GM21423 (cell line): Measurements from ENCODE around the gene VIPR1.
A peak's percentile ranks its signal among the peaks of the same experiment; 100 is the strongest.
"Not testable (repeated sequence)": the region's sequence is repeated elsewhere in the genome, so short reads cannot be mapped to it uniquely, and the experiment has no call there.

Source experiments
- ATAC-seq: cut with Tn5 transposase; IDR thresholded peaks from one replicate; pipeline ENCODE4 v1.9.1; 2021; ENCODE audit warnings: mild to moderate bottlenecking, moderate library complexity; ENCODE audit not compliant: unreplicated experiment

VIPR1 gene

DNA sequence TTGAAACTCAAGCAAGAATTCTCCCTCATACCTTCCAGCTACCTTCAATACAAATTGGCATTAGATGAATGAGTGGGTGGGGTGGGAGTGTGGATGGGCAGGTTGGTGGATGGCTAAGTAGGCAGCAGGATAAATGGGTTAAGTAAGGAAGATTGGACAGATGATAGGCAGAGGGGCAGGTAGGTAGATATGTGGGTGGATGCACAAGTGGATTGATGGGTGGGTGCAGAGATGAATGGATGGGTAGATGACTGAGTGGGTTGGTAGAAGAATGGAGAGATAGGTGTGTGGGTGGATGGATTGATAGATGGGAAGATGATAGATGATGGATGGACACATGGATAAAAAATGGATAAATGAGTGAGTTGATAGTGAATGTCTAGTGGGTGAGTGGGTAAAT, 27.6 kb downstream of the VIPR1 start:
- ATAC-seq = no peak

- ATAC-seq = no peak
Observed at GRCh38 chr3:42531470-42531869, 29.0 kb downstream of the VIPR1 start.

DNA sequence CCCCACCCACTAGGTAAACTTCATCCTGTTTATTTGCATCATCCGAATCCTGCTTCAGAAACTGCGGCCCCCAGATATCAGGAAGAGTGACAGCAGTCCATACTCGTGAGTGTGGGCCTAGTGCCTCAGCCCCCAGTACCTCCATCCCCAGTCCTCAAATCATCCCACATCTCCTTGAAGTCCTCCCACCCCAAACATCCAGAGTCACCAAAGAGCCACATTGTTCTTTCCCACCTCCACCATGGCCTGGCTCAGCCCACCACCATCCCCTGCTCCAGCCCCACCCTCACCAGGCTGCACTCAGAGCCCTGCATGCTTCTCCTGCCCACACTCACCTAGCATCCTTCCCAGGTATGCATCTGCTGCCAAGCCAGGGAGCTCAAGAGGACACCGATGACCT, 29.8 kb downstream of the VIPR1 start:
- no peak for ATAC-seq

GRCh38 chr3:42533161-42533897, 30.9 kb downstream of the VIPR1 start:
- ATAC-seq = no peak

DNA sequence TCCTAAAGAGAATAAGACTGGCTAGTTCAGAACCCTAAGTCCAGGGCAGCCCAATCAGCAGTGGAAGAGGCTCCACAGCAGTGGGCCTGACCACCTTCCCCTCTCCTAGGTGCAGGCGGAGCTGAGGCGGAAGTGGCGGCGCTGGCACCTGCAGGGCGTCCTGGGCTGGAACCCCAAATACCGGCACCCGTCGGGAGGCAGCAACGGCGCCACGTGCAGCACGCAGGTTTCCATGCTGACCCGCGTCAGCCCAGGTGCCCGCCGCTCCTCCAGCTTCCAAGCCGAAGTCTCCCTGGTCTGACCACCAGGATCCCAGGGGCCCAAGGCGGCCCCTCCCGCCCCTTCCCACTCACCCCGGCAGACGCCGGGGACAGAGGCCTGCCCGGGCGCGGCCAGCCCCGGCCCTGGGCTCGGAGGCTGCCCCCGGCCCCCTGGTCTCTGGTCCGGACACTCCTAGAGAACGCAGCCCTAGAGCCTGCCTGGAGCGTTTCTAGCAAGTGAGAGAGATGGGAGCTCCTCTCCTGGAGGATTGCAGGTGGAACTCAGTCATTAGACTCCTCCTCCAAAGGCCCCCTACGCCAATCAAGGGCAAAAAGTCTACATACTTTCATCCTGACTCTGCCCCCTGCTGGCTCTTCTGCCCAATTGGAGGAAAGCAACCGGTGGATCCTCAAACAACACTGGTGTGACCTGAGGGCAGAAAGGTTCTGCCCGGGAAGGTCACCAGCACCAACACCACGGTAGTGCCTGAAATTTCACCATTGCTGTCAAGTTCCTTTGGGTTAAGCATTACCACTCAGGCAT, 33.7 kb downstream of the VIPR1 start:
- ATAC-seq = no peak

GRCh38 chr3:42537350-42537749, 34.9 kb downstream of the VIPR1 start:
- ATAC-seq = no peak

DNA sequence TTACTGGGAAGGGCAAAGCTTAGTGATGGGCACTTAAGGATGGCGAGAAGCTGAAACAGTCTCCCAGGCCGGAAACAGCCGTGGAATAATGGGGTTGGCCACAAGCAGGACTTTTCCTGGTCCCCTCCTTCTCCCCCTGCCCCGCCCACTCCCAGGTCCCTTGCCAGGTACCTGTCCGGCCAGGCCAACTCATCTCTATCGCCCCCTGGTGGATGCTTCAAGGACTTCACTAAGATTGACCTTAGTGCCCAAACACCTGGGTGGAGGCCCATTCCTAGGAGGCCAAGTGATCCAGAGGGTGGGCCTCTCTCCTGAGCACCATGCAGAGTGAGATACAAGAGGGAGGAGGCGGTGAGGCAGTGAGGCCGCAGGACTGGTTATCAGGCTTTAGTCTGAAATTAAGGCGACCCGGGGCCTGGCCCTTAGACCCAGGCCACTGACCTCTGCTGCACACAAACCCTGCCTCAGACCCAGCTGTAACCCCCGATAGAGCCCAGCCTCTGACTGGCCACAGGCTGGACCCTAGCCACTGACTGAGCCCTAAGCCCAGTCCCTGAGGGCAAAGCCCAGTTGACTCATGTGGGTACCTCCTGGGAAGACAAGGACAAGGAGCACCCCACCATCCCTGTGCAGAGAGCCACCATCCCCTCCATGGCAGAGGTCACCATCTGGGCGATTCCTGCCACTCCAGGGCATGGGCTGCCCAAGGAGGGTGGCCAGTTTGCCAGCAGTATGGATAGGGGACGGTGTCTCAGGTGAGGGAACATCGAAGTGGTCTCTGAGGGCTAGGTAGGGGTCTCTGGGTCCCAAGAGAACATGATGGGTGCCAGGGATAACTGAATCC, 37.6 kb downstream of the VIPR1 start:
- ATAC-seq = no peak

DNA sequence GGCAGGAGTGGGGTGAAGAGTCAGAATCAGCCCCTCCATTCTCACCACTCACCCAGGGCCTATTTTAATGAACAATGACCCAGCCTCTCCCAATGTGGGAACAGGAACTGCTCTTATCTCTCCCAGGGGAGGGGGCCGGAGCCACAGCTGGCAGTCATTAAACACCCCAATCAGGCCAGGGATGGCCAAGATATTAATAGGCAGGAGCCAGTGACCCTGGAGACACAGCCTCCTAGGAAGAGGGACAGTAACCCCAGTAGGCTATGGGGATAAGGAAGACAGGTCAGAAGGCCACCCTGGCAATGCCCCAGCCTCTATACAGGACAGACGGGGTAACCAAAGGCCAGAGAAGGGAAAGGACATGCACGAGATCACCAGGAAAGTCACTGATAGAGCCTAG, 38.6 kb downstream of the VIPR1 start:
- ATAC-seq = no peak

- no peak for ATAC-seq
Observed at GRCh38 chr3:42544492-42545283, 42.2 kb downstream of the VIPR1 start.

- no peak for ATAC-seq
Observed at GRCh38 chr3:42545284-42545900, 42.9 kb downstream of the VIPR1 start.

DNA sequence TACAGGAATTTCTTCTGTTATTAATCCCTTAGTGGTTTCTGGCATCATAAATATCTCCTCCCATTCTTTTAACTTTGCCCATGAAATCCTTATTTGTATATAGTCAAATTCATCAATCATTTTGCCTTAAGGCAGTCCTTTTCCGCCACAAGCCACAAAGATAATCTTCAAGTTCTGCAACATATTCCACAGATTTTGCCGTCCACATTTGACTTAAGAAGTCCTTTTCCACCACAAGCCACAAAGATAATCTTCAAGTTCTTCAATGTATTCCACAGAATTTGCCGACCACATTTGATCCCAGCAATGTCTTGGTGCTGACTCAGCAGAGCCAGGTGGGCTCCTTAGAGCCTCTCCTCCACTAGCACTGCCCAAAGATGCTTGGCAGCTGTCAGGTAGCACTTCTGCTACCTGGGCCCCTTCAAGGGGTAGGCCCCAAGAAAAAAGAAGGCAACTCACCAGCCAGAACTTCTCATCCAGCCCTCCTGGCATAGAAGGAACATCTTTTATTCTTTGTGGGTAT, 44.3 kb downstream of the VIPR1 start:
- ATAC-seq = no peak

DNA sequence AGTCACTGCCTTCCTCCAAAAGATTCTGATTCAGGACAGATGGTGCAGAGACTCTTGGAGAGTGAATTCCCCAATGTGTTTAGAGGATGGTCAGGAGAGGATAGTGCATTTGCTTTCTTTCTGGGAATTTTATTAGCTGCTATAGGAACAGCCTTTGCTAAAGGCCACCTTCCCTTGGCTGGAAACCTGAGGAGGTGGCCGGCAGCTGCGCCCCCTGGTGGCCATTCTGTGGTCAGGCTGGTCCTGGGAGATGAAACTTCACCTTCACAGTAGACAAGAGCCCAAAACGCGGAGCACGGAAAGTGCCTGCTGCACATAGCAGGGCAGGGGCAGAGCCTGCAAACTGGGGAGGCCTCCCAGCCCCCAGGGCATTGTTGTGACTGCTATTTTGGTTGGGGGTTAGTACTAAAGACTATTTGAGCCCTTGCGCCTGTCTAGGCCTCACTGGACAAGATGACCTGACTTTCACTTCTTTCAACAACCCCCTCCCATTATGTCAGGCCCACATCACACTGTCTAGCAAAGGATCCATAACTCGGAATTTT, 45.0 kb downstream of the VIPR1 start:
- no peak for ATAC-seq

DNA sequence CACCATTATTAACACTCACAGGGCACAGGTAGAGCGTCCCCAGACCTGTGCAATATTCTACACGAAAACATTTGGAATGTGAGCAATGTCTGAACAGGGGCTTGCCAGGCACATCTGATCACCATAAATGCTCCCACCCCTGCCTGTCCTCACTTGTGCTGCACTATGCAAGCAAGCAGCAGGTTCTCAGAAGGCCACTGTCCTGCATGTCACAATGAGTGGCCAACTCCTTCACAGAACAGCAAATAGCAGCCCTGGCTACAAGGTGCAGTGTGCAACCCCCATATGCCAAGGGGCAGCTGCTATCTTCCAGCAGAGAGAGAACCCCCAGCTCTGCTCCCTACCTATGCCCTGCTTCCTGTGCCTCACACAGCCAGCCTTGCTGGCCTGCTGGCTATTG, 46.7 kb downstream of the VIPR1 start:
- ATAC-seq = no peak

GRCh38 chr3:42550250-42550649, 47.8 kb downstream of the VIPR1 start:
- ATAC-seq = no peak

DNA sequence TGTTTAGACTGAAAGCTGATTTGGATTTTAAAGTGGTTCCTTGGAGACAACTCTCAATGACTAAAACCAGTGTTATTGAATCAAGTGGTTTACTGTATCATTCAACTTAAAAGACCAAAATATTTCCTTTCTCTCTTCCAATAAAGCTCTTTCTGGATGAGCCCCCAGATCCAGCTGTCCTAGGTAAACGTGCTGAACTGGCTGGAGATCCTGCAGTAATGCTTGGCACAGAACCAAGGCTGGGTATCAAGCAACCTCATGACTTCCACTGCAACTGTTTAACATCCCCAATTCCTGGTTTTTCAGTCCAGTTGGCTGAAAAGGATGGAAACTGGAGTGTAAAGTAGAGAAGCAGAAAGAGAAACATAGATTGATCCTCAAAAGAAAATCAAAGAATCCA, 50.4 kb downstream of the VIPR1 start:
- ATAC-seq = no peak

DNA sequence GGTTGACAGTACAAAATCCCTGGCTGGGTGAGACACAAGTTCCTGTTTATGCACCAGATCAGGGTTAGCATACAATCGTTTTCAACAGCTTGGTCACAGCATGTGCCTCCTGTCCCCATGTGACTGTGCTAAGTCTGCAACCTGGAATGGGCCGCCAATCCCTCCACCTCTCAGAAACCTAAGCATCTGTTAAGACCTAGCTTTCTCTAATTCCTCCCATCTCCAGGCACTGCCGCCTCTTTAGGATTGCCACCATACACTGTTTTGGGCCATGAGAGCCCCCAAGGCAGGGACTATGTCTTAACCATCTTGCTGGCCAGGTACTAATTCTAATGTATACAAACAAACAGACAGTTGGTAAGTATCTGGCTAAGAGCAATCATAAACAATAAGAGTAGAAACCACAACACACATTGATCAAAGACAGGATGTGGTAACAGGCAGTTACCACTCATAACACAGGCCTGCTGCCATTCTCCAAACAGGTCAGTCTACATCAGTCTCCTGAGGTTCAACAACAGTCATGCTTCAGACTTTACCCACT, 53.7 kb downstream of the VIPR1 start:
- ATAC-seq = peak; percentile 83

DNA sequence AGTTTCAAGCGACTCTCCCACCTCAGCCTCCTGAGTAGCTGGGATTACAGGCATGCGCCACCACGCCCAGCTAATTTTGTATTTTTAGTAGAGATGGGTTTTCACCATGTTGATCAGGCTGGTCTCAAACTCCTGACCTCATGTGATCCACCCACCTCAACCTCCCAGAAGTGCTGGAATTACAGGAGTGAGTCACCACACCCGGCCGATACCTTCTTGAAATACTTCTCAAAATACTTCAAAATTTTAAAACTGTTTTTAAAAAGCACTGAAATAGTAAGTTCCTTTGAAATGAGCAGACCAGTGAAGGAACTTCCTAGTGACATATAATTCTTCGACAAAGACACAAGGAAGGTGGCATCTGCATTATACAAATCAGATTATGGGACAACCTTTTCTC, 54.4 kb downstream of the VIPR1 start:
- ATAC-seq = not testable (repeated sequence)

DNA sequence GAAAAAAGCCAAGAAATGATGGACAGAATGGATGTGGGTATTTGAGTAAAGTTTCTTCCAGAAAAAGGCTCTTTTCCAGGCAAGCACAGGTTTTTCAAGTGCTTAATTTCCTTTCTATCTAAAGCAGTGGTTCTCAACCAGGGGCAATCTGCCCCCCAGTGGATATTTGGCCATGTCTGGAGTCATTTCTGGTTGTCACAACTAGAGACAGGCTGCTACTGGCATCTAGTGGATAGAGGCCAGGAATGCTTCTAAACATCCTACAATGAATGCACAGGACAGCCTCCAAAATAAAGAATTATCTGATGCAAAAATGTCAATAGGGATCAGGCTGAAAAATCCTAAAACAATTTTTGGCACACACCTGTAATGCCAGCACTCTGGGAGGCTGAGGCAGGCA, 55.4 kb downstream of the VIPR1 start:
- ATAC-seq = no peak
